HEK293T (cell line): Measurements from ENCODE around the gene ARID3A.

Source experiments
- CTCF ChIA-PET: fragments of 350-600 bp; formaldehyde crosslinking; extraction: SDS; loops from one replicate; lab custom pipeline; 2021; ENCODE audit warnings: antibody characterized with exemption, inconsistent platforms; lab: Yijun Ruan, JAX
- POLR2A ChIA-PET: fragments of 350-600 bp; formaldehyde crosslinking; extraction: SDS; loops from one replicate; lab custom pipeline; 2020; ENCODE audit warnings: antibody characterized with exemption, inconsistent platforms; lab: Yijun Ruan, JAX
- DNase-seq: peaks from one replicate; pipeline ENCODE4 v3.0.0; 2012; ENCODE audit warnings: mixed read lengths; ENCODE audit errors: extremely low spot score
- ARNT ChIP-seq: fragments of 450-650 bp; IDR thresholded peaks from 2 replicates; pipeline ENCODE4 v1.6.1; 2017; ENCODE audit warnings: mild to moderate bottlenecking
- BHLHE40 ChIP-seq: fragments of 450-650 bp; IDR thresholded peaks from 2 replicates; pipeline ENCODE4 v1.6.1; 2016; ENCODE audit warnings: mild to moderate bottlenecking, moderate library complexity, borderline replicate concordance
- CTBP1 ChIP-seq: fragments of 450-650 bp; IDR thresholded peaks from 2 replicates; pipeline ENCODE4 v1.6.1; 2016; ENCODE audit warnings: borderline replicate concordance
- ELF4 ChIP-seq: fragments of 450-650 bp; IDR thresholded peaks from 2 replicates; pipeline ENCODE4 v1.6.1; 2017; ENCODE audit warnings: antibody characterized with exemption
- FOXA1 ChIP-seq: fragments of 450-650 bp; IDR thresholded peaks from 2 replicates; pipeline ENCODE4 v1.6.1; 2016; ENCODE audit warnings: mild to moderate bottlenecking
- FOXK2 ChIP-seq: fragments of 450-650 bp; IDR thresholded peaks from 2 replicates; pipeline ENCODE4 v1.6.1; 2016; ENCODE audit warnings: mild to moderate bottlenecking
- FOXM1 ChIP-seq: fragments of 450-650 bp; IDR thresholded peaks from 2 replicates; pipeline ENCODE4 v1.6.1; 2017; ENCODE audit warnings: mild to moderate bottlenecking, borderline replicate concordance
- HDGF ChIP-seq: fragments of 450-650 bp; IDR thresholded peaks from 2 replicates; pipeline ENCODE4 v1.6.1; 2017; ENCODE audit warnings: antibody characterized with exemption, borderline replicate concordance
- L3MBTL2 ChIP-seq: fragments of 450-650 bp; conservative IDR thresholded peaks from 2 replicates; pipeline ENCODE4 v1.6.1; 2016; ENCODE audit warnings: mild to moderate bottlenecking
- LEF1 ChIP-seq: fragments of 450-650 bp; IDR thresholded peaks from 2 replicates; pipeline ENCODE4 v1.6.1; 2017; ENCODE audit warnings: mild to moderate bottlenecking, borderline replicate concordance
- NFRKB ChIP-seq: fragments of 450-650 bp; IDR thresholded peaks from 2 replicates; pipeline ENCODE4 v1.6.1; 2016; ENCODE audit warnings: mild to moderate bottlenecking, moderate library complexity
- PKNOX1 ChIP-seq: fragments of 450-650 bp; IDR thresholded peaks from 2 replicates; pipeline ENCODE4 v1.6.1; 2016
- SP1 ChIP-seq: fragments of 450-650 bp; IDR thresholded peaks from 2 replicates; pipeline ENCODE4 v1.6.1; 2017
- SUZ12 ChIP-seq: fragments of 450-650 bp; IDR thresholded peaks from 2 replicates; pipeline ENCODE4 v1.6.1; 2016; ENCODE audit warnings: mild to moderate bottlenecking
- TARDBP ChIP-seq: fragments of 450-650 bp; IDR thresholded peaks from 2 replicates; pipeline ENCODE4 v1.6.1; 2016
- ZNF384 ChIP-seq: fragments of 450-650 bp; IDR thresholded peaks from 2 replicates; pipeline ENCODE4 v1.6.1; 2016

ARID3A gene

DNA sequence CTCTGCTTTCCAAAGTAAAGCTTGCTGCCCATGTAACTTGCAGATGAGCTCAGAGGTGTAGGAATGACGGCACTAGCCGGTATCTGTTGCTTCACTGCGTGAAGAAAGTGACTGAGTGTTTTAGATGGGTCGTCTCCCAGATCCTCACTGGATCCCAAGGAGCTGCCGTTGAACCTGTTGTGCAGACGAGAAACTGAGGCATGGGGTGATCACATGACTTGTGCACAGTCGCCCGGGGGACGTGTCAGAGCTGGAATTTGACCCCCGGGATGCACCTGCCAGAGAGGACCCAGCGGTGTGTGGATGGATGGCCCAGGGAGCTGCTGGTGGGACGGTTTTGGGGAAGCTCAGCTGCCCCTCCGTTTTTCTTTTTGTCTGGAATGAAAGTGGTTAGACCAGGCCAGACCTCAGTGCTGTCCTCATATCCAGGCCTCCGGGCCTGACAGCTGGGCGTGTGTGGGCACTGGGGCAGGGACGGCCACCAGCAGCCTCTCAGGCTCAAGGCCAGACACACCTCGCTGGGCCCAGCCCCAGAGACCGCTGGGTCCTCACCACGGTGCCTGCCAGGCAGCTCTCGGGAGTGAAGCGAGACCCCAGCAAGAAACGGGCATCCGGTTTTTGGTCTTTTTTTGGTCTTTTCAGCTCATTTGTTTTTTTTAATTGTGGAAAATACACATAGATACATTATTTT, 12.5 kb downstream of the ARID3A start:
- POLR2A ChIA-PET: interaction anchor here (1.1 kb wide), 1 partner anchor 21 kb away, joined by 3 read pairs; no protein-coding TSS in a partner anchor

DNA sequence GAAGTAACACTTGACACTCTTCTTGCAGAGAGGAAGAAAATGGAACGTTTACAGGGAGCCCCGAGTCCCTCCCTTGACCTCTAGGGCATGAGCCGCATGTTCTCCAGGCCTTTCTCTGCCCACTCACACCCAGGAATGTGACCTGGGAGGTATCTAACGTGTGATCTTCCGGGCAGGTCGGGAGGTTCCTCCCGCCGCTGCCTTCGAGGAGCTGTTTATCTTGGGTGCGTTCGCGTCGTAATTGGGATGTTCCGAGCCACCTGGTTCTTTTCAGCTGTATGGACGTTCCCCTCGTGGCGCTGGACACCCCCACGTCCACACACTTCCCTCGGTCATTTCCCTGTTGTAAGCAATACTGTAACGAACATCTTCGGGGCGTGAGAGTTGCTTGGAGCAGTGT, 13.6 kb downstream of the ARID3A start:
- CTCF ChIA-PET: no interaction called here
- TF ChIP-seq L3MBTL2: no peak
- TF ChIP-seq NFRKB: no peak
- no peak for TF ChIP-seq PKNOX1
- TF ChIP-seq FOXM1: no peak
- TF ChIP-seq TARDBP: no peak
- TF ChIP-seq SUZ12: no peak
- TF ChIP-seq HDGF: no peak
- no peak for TF ChIP-seq ELF4
- no peak for TF ChIP-seq FOXA1
- TF ChIP-seq FOXK2: no peak
- TF ChIP-seq BHLHE40: no peak
- DNase-seq: no peak
- POLR2A ChIA-PET: interaction anchor here (1.1 kb wide), 1 partner anchor 20 kb away, joined by 3 read pairs; no protein-coding TSS in a partner anchor

More for the DNA sequence above, 12.5 kb downstream of the ARID3A start:
- DNase-seq: no peak
- TF ChIP-seq ARNT (no peak), FOXK2 (no peak), CTBP1 (no peak), LEF1 (no peak), ZNF384 (no peak), TARDBP (no peak)
- CTCF ChIA-PET: no interaction called here

DNA sequence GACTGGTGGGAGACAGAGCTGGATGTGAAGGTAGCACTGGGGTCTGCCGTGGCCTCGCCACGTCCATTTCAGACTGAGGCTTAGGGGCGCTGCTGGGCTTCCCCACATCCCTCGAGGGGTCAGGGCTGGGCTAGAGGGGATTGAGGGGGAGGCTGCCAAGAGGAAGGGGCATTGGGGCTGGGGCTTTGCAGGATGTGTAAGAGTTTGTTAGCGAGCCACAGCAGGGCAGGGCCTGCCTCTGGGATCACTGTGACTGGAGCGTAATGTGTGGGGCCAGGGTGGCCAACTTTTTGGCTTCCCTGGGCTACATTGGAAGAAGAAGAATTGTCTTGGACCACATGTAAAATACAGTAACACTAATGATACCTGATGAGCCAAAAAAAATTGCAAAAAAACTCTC, 14.1 kb downstream of the ARID3A start:
- POLR2A ChIA-PET: no interaction called here
- no peak for DNase-seq
- CTCF ChIA-PET: no interaction called here
- no peak for TF ChIP-seq ELF4
- no peak for TF ChIP-seq TARDBP
- no peak for TF ChIP-seq CTBP1
- no peak for TF ChIP-seq LEF1
- TF ChIP-seq FOXK2: no peak
- no peak for TF ChIP-seq NFRKB
- no peak for TF ChIP-seq SUZ12
- no peak for TF ChIP-seq ZNF384
- TF ChIP-seq BHLHE40: no peak
- no peak for TF ChIP-seq HDGF
- TF ChIP-seq SP1: no peak
- no peak for TF ChIP-seq L3MBTL2
- TF ChIP-seq FOXA1: no peak
- TF ChIP-seq ARNT: no peak
- no peak for TF ChIP-seq PKNOX1
- no peak for TF ChIP-seq FOXM1

DNA sequence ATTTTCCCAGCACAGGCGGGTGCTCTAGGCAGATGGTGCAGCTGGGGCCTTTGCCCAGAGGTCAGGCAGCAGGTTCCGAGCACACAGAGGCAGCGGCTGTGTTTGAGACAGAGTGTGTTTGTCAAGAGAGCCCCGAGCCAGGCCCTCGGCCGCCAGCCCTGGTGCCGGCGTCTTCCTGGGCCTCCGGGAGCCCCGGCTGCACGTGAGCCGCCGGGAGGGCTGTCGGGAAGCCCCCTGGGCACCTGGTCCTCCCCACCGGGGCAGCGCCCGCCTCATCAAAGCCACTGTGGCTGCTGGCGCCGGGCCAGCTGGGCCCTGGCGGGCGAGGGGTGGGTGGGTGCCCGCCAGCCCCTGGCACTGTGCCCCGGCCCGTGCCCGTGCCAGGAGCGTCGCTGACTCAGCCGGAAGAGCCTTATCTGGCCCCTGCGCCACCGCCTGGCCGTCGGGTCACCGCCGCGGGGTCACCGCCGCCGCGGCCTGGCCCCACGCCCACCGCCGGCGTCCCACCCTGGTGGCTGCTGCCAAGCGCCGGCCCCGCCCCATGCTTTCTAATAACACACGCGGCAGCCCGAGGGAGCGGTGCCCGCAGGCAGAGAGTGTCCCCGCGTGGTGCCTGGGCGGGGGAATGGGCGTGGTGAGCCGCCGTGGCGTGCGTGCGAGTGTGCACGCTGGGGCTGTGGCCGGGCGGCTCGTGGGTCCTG, 14.9 kb downstream of the ARID3A start:
- TF ChIP-seq ARNT (no peak), SUZ12 (no peak), LEF1 (no peak), HDGF (no peak), BHLHE40 (no peak), FOXA1 (no peak), CTBP1 (no peak), TARDBP (no peak), SP1 (no peak), L3MBTL2 (no peak), ZNF384 (no peak), NFRKB (no peak), PKNOX1 (no peak), FOXK2 (no peak), FOXM1 (no peak), ELF4 (no peak)
- CTCF ChIA-PET: no interaction called here
- POLR2A ChIA-PET: no interaction called here
- DNase-seq: no peak

GRCh38 chr19:941292-942132, 15.7 kb downstream of the ARID3A start:
- CTCF ChIA-PET: no interaction called here
- no peak for TF ChIP-seq CTBP1
- TF ChIP-seq FOXM1: no peak
- no peak for TF ChIP-seq ELF4
- TF ChIP-seq ARNT: no peak
- no peak for TF ChIP-seq SP1
- TF ChIP-seq TARDBP: no peak
- no peak for TF ChIP-seq PKNOX1
- TF ChIP-seq HDGF: no peak
- no peak for TF ChIP-seq L3MBTL2
- no peak for TF ChIP-seq NFRKB
- no peak for TF ChIP-seq BHLHE40
- TF ChIP-seq ZNF384: no peak
- TF ChIP-seq FOXA1: no peak
- TF ChIP-seq LEF1: no peak
- no peak for TF ChIP-seq FOXK2
- TF ChIP-seq SUZ12: no peak
- POLR2A ChIA-PET: no interaction called here

More at GRCh38 chr19:941292-942132, 15.7 kb downstream of the ARID3A start:
- no peak for DNase-seq
